ENCODE results near the gene FIGN. TPM values are rescaled to one million over a fixed set of nuclear protein-coding genes. Genes with fewer than 3 reads are reported as not detected.

The FIGN gene
- total RNA-seq, 1 experiment from 2014 or later = 14.6 TPM

GRCh38 chr2:163737563-163737962 is 1.8 kb upstream of the FIGN start:
- H3K4me3 Mint-ChIP-seq = peak overlapping the region; percentile 86 to 89
- no peak for DNase-seq
- H3K18ac ChIP-seq (ENCODE audit: insufficient read length, low read depth, low read length) = no peak overlapping the region
- no peak overlapping the region for H2AFZ ChIP-seq (ENCODE audit: low read length)
- no peak overlapping the region for H3T11ph ChIP-seq (ENCODE audit: low read length)
- H3K36me3 Mint-ChIP-seq (ENCODE audit: insufficient read depth in 1 of 3, low read depth in 3 of 3) = no peaks in the 10 kb centered on the region
- no peaks in the 10 kb centered on the region; the same call in 1 of the 2 replicates for H3K27me3 Mint-ChIP-seq (ENCODE audit: low read depth)
- H3K9me3 ChIP-seq (ENCODE audit: control insufficient read depth, low read depth, low read length) = no peaks in the 10 kb centered on the region
- peaks cover 31 to 32% of the 10 kb centered on the region in 2 experiments for H3K4me1 Mint-ChIP-seq
- no peak overlapping the region for H2BK5ac ChIP-seq (ENCODE audit: insufficient read length, low read length)
- H3K4me2 ChIP-seq (ENCODE audit: insufficient read depth, insufficient read length, low read length) = peak overlapping the region; percentile 99
- H4K91ac ChIP-seq (ENCODE audit: insufficient read length, low read depth, low read length) = no peak overlapping the region
- H2BK15ac ChIP-seq (ENCODE audit: low read depth, low read length) = no peak overlapping the region
- no peaks in the 10 kb centered on the region for H3K79me1 ChIP-seq (ENCODE audit: insufficient read depth, low read depth, low read length, poor library complexity, severe bottlenecking)
- no peak overlapping the region for H2BK120ac ChIP-seq (ENCODE audit: low read depth, low read length, poor library complexity, severe bottlenecking)
- no peak overlapping the region for H3K14ac ChIP-seq (ENCODE audit: insufficient read depth, low read length)
- H4K8ac ChIP-seq (replicated peaks; ENCODE audit: insufficient read length, low read depth, low read length) = no peak overlapping the region
- H3K4ac ChIP-seq (ENCODE audit: low read depth, low read length) = no peak overlapping the region
- H3K23me2 ChIP-seq (ENCODE audit: insufficient read length, low read depth, low read length, poor library complexity, severe bottlenecking) = peaks cover 6% of the 10 kb centered on the region
- H3K27ac ChIP-seq (ENCODE audit: insufficient read length, low read depth, low read length) = no peak overlapping the region
- H3K9ac ChIP-seq (ENCODE audit: extremely low read depth, insufficient read length, low read length) = no peak overlapping the region
- no peaks in the 10 kb centered on the region for H4K20me1 ChIP-seq (ENCODE audit: control insufficient read depth, insufficient read depth, insufficient read length)
- no peaks in the 10 kb centered on the region for H3K27me3 ChIP-seq (ENCODE audit: insufficient read depth, low read length)
- no peak overlapping the region for H2BK12ac ChIP-seq (ENCODE audit: insufficient read length, low read depth, low read length)
- WGBS (ENCODE audit: extremely low coverage, insufficient read length, low lambda C conversion rate) = no CpG with 5 or more reads among the region's 2 CpGs
- H2BK20ac ChIP-seq (ENCODE audit: low read depth, low read length, poor library complexity, severe bottlenecking) = no peak overlapping the region
- no peak overlapping the region for H3K56ac ChIP-seq (ENCODE audit: insufficient read length, low read depth, low read length)
- H3K4me1 ChIP-seq (ENCODE audit: insufficient read depth, low read length) = no peaks in the 10 kb centered on the region; the same call in 1 of the 2 replicates
- peaks cover 2% of the 10 kb centered on the region; the same call in 1 of the 2 replicates for H3K79me2 ChIP-seq (ENCODE audit: insufficient read depth, low read length)
- no peak overlapping the region for H4K5ac ChIP-seq (ENCODE audit: insufficient read length, low read depth, low read length)
- peak overlapping the region in 1 of 3 experiments; percentile 96; a peak in 1 of 7 replicates for H3K27ac Mint-ChIP-seq
- no peak for TF ChIP-seq CTCF (conservative IDR thresholded peaks at IDR 0.05)
- no peak overlapping the region for H3K23ac ChIP-seq (ENCODE audit: insufficient read length, low read depth, low read length)
- H3K9me3 Mint-ChIP-seq = no peaks in the 10 kb centered on the region; a peak in 1 of 5 replicates
- H2AK5ac ChIP-seq (ENCODE audit: insufficient read length, low read length) = no peak overlapping the region

Measured in H9 (cell line).